Hippocampal formation (tissue), 2 donors: ENCODE data around the gene MFN1.
A peak's percentile ranks its signal among the peaks of the same experiment; 100 is the strongest.

ENCODE experiments used
- DNase-seq, 2 donors: peaks; one replicate each; lab custom pipeline; 2025; lab: John Stamatoyannopoulos, UW

The MFN1 gene

GRCh38 chr3:179336345-179336929, 11.1 kb upstream of the MFN1 start:
- DNase-seq = no peak

- no peak for DNase-seq
Measured at GRCh38 chr3:179348325-179349013, 960 bp downstream of the MFN1 start.

GRCh38 chr3:179355996-179356395, 8.5 kb downstream of the MFN1 start:
- no peak for DNase-seq

- DNase-seq = no peak
Measured at GRCh38 chr3:179363332-179363731, 15.8 kb downstream of the MFN1 start.

GRCh38 chr3:179369621-179370020, 22.1 kb downstream of the MFN1 start:
- DNase-seq = no peak

- no peak for DNase-seq
Measured at GRCh38 chr3:179373938-179374337, 26.4 kb downstream of the MFN1 start.

- DNase-seq = no peak
Measured at GRCh38 chr3:179375091-179375999, 27.8 kb downstream of the MFN1 start.

GRCh38 chr3:179376474-179376873, 29.0 kb downstream of the MFN1 start:
- DNase-seq = no peak

- DNase-seq = no peak
Measured at GRCh38 chr3:179391906-179392305, 44.4 kb downstream of the MFN1 start.

- no peak for DNase-seq
Measured at GRCh38 chr3:179398574-179399231, 51.2 kb downstream of the MFN1 start.

- no peak for DNase-seq
Measured at GRCh38 chr3:179401561-179401960, 54.1 kb downstream of the MFN1 start.

- no peak for DNase-seq
Measured at GRCh38 chr3:179402963-179403362, 55.5 kb downstream of the MFN1 start.

GRCh38 chr3:179404307-179404706, 56.8 kb downstream of the MFN1 start:
- DNase-seq = no peak

GRCh38 chr3:179410331-179410730, 62.8 kb downstream of the MFN1 start:
- no peak for DNase-seq

GRCh38 chr3:179410999-179411398, 63.5 kb downstream of the MFN1 start:
- DNase-seq = no peak

GRCh38 chr3:179414804-179415203, 67.3 kb downstream of the MFN1 start:
- no peak for DNase-seq

GRCh38 chr3:179415377-179415776, 67.9 kb downstream of the MFN1 start:
- no peak for DNase-seq

GRCh38 chr3:179416681-179417080, 69.2 kb downstream of the MFN1 start:
- no peak for DNase-seq

- no peak for DNase-seq
Measured at GRCh38 chr3:179418610-179419009, 71.1 kb downstream of the MFN1 start.

GRCh38 chr3:179421500-179421899, 74.0 kb downstream of the MFN1 start:
- peak in 1 of 2 donors; percentile 75 for DNase-seq

- no peak for DNase-seq
Measured at GRCh38 chr3:179425075-179425474, 77.6 kb downstream of the MFN1 start.

GRCh38 chr3:179428876-179429548, 81.5 kb downstream of the MFN1 start:
- no peak for DNase-seq
